Choroid plexus epithelial cell (primary cell): ENCODE results near the gene MESD.

Experiments used
- DNase-seq: peaks from one replicate; pipeline ENCODE4 v3.0.0-alpha.2; 2010; ENCODE audit warnings: low read depth
- H3K4me3 ChIP-seq: 2 replicates; pipeline ENCODE4 v1.5.1; 2011; ENCODE audit warnings: low read depth, mild to moderate bottlenecking, control low read depth, low read length, moderate library complexity
- TF ChIP-seq, protein P1 (sequence below): conservative IDR thresholded peaks from 2 replicates; pipeline ENCODE4 v1.5.1; 2011; ENCODE audit warnings: low read depth, mild to moderate bottlenecking, control low read depth, inconsistent platforms, low read length, moderate library complexity

Gene MESD

DNA sequence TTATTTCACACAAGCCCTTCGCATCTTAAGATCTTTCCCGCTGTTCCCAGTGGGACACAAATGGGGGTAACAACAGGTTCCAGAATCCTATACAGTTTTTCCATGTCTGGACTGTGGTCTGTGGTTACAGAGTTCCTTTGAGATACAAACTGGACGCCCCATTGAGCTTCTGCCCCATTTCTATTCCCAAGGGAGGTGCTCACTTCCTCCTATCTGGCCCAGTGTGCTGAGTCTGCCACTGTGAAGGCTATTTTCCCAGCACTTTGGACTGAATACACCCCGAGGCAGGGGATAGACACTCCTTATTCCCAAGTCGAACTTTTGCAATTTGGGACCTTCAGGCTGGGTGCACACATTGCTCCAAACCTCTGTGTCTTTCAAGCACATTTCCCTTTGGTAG, 44.0 kb downstream of the MESD start:
- no peak overlapping the region for H3K4me3 ChIP-seq
- TF ChIP-seq, protein P1, sequence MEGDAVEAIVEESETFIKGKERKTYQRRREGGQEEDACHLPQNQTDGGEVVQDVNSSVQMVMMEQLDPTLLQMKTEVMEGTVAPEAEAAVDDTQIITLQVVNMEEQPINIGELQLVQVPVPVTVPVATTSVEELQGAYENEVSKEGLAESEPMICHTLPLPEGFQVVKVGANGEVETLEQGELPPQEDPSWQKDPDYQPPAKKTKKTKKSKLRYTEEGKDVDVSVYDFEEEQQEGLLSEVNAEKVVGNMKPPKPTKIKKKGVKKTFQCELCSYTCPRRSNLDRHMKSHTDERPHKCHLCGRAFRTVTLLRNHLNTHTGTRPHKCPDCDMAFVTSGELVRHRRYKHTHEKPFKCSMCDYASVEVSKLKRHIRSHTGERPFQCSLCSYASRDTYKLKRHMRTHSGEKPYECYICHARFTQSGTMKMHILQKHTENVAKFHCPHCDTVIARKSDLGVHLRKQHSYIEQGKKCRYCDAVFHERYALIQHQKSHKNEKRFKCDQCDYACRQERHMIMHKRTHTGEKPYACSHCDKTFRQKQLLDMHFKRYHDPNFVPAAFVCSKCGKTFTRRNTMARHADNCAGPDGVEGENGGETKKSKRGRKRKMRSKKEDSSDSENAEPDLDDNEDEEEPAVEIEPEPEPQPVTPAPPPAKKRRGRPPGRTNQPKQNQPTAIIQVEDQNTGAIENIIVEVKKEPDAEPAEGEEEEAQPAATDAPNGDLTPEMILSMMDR, result no peak
- peak; percentile 37 for DNase-seq

DNA sequence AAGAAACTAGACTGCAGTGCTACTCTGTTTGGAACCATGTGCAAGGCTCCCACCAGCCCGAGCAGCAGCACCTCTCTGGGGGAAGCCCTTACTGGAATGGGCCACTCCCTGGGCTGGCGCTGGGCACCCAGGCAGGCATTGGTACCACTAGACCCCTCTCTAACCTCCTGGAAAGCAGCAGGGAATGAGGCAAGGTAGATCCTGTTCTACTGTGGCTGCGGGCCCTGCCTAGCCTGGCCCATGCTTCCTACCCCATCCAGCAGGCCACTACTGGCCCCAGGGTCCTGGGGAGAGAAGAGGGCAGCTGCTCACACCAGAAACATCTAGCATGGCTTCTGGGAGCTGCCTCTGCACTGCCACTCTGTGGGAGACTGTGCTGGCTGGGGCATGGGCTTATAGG, 44.8 kb downstream of the MESD start:
- TF ChIP-seq, protein P1, result no peak
- no peak for DNase-seq
- H3K4me3 ChIP-seq, result no peak overlapping the region

DNA sequence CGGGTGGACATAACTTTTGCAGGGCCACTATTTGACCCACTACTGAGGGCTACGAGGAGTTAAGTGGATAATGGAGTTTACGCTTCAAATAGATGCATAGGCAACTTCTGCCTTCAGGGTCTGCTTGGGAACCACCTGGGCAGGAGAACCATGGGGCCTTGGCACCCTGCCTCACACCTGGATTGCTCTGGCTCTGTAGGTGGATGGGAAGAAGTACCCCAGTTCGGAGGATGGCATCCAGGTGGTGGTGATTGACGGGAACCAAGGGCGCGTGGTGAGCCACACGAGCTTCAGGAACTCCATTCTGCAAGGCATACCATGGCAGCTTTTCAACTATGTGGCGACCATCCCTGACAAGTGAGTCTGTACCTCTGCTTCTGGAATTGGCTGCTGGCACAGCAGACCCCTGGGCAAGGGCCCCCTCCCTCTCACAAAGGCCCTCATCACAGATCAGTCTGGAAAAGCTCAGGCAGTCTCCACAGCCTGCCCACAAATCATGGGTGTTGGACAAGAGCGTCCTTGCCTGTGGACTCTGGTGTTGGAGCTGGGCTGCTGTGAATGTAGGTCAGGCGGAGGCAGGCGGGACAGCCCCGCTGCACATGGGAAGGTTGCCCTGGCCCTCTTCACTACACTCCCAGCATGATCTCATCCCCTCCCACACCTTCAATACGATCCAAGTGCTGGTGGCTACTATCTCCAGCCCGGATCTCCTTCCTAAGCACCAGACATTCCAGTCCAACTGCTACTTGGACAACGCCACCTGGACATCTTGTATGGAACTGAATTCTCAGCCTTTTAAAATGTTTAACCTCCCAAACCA, 46.7 kb downstream of the MESD start:
- DNase-seq, result no peak
- TF ChIP-seq, protein P1, result no peak

DNA sequence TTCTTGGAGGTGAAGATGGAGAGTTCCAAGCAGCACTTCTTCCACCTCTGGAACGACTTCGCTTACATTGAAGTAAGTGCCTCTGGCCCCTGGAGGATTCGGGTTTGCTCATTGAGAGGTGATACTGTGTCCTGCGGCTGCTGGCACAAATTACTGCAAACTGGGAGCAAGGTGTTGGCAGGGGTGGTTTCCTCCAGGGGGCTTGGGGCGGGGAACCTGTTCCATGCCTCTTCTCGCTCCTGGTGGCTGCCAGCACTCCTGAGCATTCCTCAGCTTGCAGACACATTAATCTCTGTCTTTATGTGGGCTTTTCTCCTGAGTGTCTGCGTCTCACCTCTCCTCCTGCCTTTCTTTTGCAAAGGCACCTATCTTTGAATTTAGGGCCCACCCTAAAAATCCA, 47.4 kb downstream of the MESD start:
- TF ChIP-seq, protein P1, result no peak
- DNase-seq, result no peak
- H3K4me3 ChIP-seq, result no peak overlapping the region

More for the DNA sequence above, 46.7 kb downstream of the MESD start:
- no peak overlapping the region for H3K4me3 ChIP-seq

DNA sequence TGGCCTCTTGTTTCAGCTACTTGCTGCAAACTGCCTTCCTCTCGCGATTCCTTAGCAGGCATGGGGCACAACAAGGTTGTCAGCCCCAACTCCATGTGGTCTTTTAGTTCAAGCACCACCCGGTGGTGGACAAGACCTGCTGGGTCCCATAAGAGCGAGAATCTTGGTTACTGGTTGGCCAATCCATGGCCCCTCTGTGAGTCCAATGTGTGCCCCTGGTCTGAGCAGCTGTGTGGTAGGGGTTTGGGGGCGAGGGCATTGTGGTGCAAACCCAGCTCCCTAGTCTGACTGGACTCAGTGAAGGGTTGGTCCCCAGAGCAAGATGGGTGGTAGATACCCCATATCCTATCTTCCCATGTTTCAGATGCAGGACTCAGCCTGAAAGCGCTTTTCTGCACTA, 48.8 kb downstream of the MESD start:
- TF ChIP-seq, protein P1, result no peak

DNA sequence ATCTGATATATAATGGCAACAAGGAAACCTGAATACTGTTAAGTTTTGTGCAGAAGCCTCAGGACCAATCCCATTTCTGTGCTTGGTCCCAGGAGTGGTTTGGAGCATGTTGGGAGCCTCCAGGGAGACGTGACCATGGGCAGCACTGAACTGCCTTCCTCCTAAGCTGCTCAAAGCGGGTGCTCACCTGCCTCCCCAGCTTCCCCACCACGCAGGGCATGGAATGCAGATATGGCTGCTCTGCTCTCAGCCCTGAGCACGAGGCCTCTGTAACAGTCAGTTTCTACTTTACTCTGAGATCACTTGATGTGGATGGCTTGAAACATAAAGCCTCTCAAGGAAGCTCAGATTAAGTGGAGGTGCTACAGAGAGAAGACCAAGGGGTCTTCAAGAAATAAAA, 49.3 kb downstream of the MESD start:
- DNase-seq, result no peak
- TF ChIP-seq, protein P1, result no peak
- H3K4me3 ChIP-seq, result no peak overlapping the region

More for the DNA sequence above, 48.8 kb downstream of the MESD start:
- no peak overlapping the region for H3K4me3 ChIP-seq
- DNase-seq, result no peak

DNA sequence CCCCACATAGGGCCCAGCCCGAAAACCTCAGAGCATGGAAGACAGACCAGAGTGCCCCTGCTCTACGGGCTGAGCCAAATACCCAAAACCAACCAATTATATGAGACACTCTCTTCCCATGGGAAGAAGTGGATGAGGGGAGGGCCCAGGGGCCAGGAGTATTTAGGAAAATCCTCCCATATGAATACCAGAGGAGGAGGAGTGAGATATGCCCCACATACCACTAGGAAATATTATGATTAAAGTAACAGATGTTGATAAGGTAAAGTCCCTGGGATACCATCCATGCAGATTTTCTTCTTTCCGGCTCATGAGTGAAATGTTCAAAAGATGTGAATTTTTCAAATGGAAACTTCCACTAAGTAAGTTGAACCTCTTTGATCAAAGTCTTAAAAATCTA, 50.4 kb downstream of the MESD start:
- no peak overlapping the region for H3K4me3 ChIP-seq
- TF ChIP-seq, protein P1, result no peak
- DNase-seq, result no peak
